HepG2 (cell line): ENCODE data around the gene ATRN. TPM values are rescaled to one million over a fixed set of nuclear protein-coding genes. Genes with fewer than 3 reads are reported as not detected.

Experiments used
- ATAC-seq: fragments of 200-7000 bp; cut with Tn5 transposase; 3 replicates; pipeline ENCODE4 v1.9.1; 2020; ENCODE audit warnings: mild to moderate bottlenecking, moderate library complexity
- BruUV-seq: library from RNA; stranded (reverse); fragments of 400-500 nt; replicated peaks from 2 replicates; lab custom pipeline; 2021; lab: Mats Ljungman, UMichigan
- CTCF ChIA-PET: fragments of 300-600 bp; formaldehyde crosslinking; extraction: SDS; loops from one replicate; lab custom pipeline; 2021; ENCODE audit warnings: low total read pairs, inconsistent platforms, low intra/inter-chr PET ratio; lab: Yijun Ruan, JAX
- POLR2A ChIA-PET: fragments of 350-600 bp; sonication (Branson Sonifier 250); formaldehyde crosslinking; loops from one replicate; lab custom pipeline; 2020; ENCODE audit warnings: antibody characterized with exemption, inconsistent platforms; lab: Yijun Ruan, JAX
- DNase-seq: peaks from one replicate; pipeline ENCODE4 v3.0.0-alpha.2; 2015; ENCODE audit warnings: low spot score
- FAIRE-seq: peaks from 3 replicates; lab custom pipeline; 2011; peaks lifted over from hg19 to GRCh38; lab: Jason Lieb, UNC
- H2AFZ ChIP-seq: one replicate; pipeline ENCODE4 v1.6.1; 2011; ENCODE audit warnings: low read length, inconsistent platforms
- H3K27ac ChIP-seq: fragments of 300-600 bp; 3 replicates; pipeline ENCODE4 v1.8.0; 2011; ENCODE audit warnings: mixed run types, mild to moderate bottlenecking, mixed read lengths, low read length, inconsistent platforms; ENCODE audit not compliant: insufficient read depth; ENCODE audit errors: extremely low read length
- H3K27me3 ChIP-seq, 2 experiments: fragments of 200-600 bp in 1 of 2; 2 replicates in 1 of 2; 3 replicates in 1 of 2; pipeline versions ENCODE4 v1.6.0 to v1.8.0; 2011; ENCODE audit warnings: low read length in 2 of 2, mild to moderate bottlenecking in 2 of 2, moderate library complexity in 2 of 2, inconsistent platforms in 1 of 2; ENCODE audit not compliant: insufficient read depth in 2 of 2, control insufficient read depth in 1 of 2
- H3K36me3 ChIP-seq, 2 experiments: fragments of 200-600 bp in 1 of 2; replicated peaks in 1 of 2; 2 replicates in 1 of 2; 3 replicates in 1 of 2; pipeline versions ENCODE4 v1.5.1 to v1.8.0; 2011; ENCODE audit warnings: low read length in 2 of 2, inconsistent platforms in 1 of 2; ENCODE audit not compliant: insufficient read depth in 2 of 2, control insufficient read depth in 1 of 2
- H3K4me1 ChIP-seq: 2 replicates; pipeline ENCODE4 v1.5.1; 2012; ENCODE audit warnings: low read length, inconsistent platforms; ENCODE audit not compliant: insufficient read depth
- H3K4me2 ChIP-seq: 2 replicates; pipeline ENCODE4 v1.6.0; 2011; ENCODE audit warnings: low read depth, low read length, inconsistent platforms
- H3K4me3 ChIP-seq, 3 experiments: fragments of 200-600 bp in 1 of 3; sonication (generic), shearing (Covaris generic) in 1 of 3; replicated peaks in 1 of 3; 2 replicates each; pipeline ENCODE4 v1.5.1; 2011 to 2016; ENCODE audit warnings: low read length in 3 of 3, inconsistent platforms in 2 of 3, low read depth in 2 of 3, mild to moderate bottlenecking in 2 of 3, control low read depth in 1 of 3, mixed read lengths in 1 of 3; ENCODE audit not compliant: insufficient read depth in 1 of 3
- H3K79me2 ChIP-seq: one replicate; pipeline ENCODE4 v1.6.1; 2011; ENCODE audit warnings: low read length, inconsistent platforms; ENCODE audit not compliant: insufficient read depth
- H3K9ac ChIP-seq: 2 replicates; pipeline ENCODE4 v1.6.0; 2011; ENCODE audit warnings: mild to moderate bottlenecking, low read depth, low read length, inconsistent platforms; ENCODE audit not compliant: insufficient read depth
- H3K9me3 ChIP-seq: 2 replicates; pipeline ENCODE4 v1.5.1; 2012; ENCODE audit warnings: mild to moderate bottlenecking, low read length
- H4K20me1 ChIP-seq: 2 replicates; pipeline ENCODE4 v1.6.0; 2011; ENCODE audit warnings: inconsistent platforms, mild to moderate bottlenecking, low read length, moderate library complexity; ENCODE audit not compliant: insufficient read depth
- EEA1 ChIP-seq: sonication (generic); formaldehyde crosslinking; IDR thresholded peaks from 2 replicates; pipeline ENCODE4 v1.5.1; 2020; ENCODE audit warnings: mild to moderate bottlenecking, missing genetic modification reagents, borderline replicate concordance
- FOSL1 ChIP-seq: sonication (generic); formaldehyde crosslinking; IDR thresholded peaks from 2 replicates; pipeline ENCODE4 v1.9.0; 2021; ENCODE audit warnings: missing genetic modification reagents, borderline replicate concordance
- FOSL2 ChIP-seq: sonication (generic); formaldehyde crosslinking; IDR thresholded peaks from 2 replicates; pipeline ENCODE4 v1.4.0; 2020; ENCODE audit warnings: missing genetic modification reagents
- GLI4 ChIP-seq: sonication (generic); formaldehyde crosslinking; IDR thresholded peaks from 2 replicates; pipeline ENCODE4 v1.5.1; 2020; ENCODE audit warnings: missing genetic modification reagents, mild to moderate bottlenecking, moderate library complexity, borderline replicate concordance
- RXRB ChIP-seq: IDR thresholded peaks from 2 replicates; pipeline ENCODE4 v1.6.1; 2016; ENCODE audit warnings: borderline replicate concordance, missing genetic modification reagents, missing compliant biosample characterization
- SMARCE1 ChIP-seq: fragments of 450-650 bp; IDR thresholded peaks from 2 replicates; pipeline ENCODE4 v1.6.1; 2017; ENCODE audit warnings: borderline replicate concordance
- ZBTB7A ChIP-seq: sonication (generic); formaldehyde crosslinking; IDR thresholded peaks from 2 replicates; pipeline ENCODE4 v1.8.0; 2022; ENCODE audit warnings: mild to moderate bottlenecking, missing genetic modification reagents
- ZFYVE20 ChIP-seq: sonication (generic); formaldehyde crosslinking; IDR thresholded peaks from 2 replicates; pipeline ENCODE4 v1.8.0; 2023; ENCODE audit warnings: low read depth, mild to moderate bottlenecking, moderate library complexity, missing genetic modification reagents, borderline replicate concordance
- ZNF674 ChIP-seq: sonication (generic); formaldehyde crosslinking; IDR thresholded peaks from 2 replicates; pipeline ENCODE4 v1.5.0; 2020; ENCODE audit warnings: low read depth, mild to moderate bottlenecking, missing genetic modification reagents
- WGBS: methylation state at CpG from one replicate; pipeline ENCODE4 v1.1.6; 2017; ENCODE audit warnings: low lambda C conversion rate; 5-methylcytosine and 5-hydroxymethylcytosine counted together
- in situ Hi-C: cut with HindIII; loops from 2 replicates; pipeline ENCODE4 v1.10.0; 2017; ENCODE audit warnings: low pct_unique_long_range_greater_than_20kb; ENCODE audit not compliant: extremely low pct_ligation_motif_present
- intact Hi-C: fragments of 100-400 bp; cut with micrococcal nuclease; formaldehyde crosslinking; loops from one replicate; pipeline ENCODE4 v1.10.0; 2022; ENCODE audit not compliant: unreplicated experiment
- polyA plus RNA-seq, 8 experiments: library from polyadenylated mRNA; depleted of rRNA in 3 of 8; stranded (reverse) in 7 of 8; unstranded in 1 of 8; fragments of >200 nt; fragmentation: Illumina TruSeq in 4 of 8; extraction: Trizol in 4 of 8; gene quantifications; 2 replicates each; pipeline versions ENCODE4 v1.2.1 to v1.2.3, GENCODE V29; 2011 to 2016; ENCODE audit warnings: low read depth in 4 of 8, missing spikeins in 1 of 8, mixed read lengths in 1 of 8; ENCODE audit not compliant: insufficient read depth in 1 of 8
- total RNA-seq, 5 experiments: library from RNA; depleted of rRNA; stranded (reverse); fragments of >200 nt; fragmentation: Illumina TruSeq; extraction: Trizol; gene quantifications; 2 replicates each; pipeline ENCODE4 v1.2.3, GENCODE V29; 2016; ENCODE audit warnings: low read depth in 1 of 5
- TF ChIP-seq, protein P1 (sequence below): sonication (generic); formaldehyde crosslinking; IDR thresholded peaks from 2 replicates; pipeline ENCODE4 v1.9.0; 2021; ENCODE audit warnings: mild to moderate bottlenecking, missing genetic modification reagents

Gene ATRN
- total and polyA plus RNA-seq, 2 of the 13 experiments (the other 11 are each of a cell fraction or from before 2014, with no cell fraction given): 44.2 to 81.1 TPM

DNA sequence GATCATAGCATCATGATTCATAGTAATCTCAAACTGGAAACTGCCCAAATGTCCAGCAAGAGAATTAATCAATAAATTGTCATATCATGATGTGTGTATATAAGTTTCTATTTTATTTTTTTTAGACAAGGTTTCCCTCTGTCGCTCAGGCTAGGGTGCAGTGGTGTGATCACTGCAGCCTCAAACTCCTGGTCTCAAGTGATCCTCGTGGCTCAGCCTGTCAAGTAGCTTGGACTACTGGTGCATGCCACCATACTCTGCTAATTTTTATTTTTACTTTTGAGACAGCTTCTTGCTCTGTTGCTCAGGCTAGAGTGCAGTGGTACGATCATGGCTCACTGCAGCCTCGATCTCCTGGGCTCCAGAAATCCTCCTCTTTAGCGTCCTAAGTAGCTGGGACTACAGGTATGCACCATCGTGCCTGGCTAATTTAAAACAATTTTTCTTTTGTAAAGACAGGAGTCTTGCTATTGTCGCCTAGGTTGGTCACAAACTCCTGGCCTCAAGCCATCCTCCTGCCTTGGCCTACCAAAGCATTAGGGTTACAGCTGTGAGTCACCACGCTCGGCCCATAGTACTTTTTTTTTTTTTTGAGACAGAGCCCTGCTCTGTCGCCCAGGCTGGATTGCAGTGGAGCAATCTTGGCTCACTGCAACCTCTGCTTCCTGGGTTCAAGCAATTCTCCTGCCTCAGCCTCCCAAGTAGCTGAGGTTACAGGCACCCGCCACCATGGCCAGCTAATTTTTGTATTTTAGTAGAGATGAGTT, 8.7 kb upstream of the ATRN start (continued):
- no peak for TF ChIP-seq SMARCE1
- no peak for TF ChIP-seq ZFYVE20 (CRISPR knock-in tag)
- peak; percentile 84 for TF ChIP-seq FOSL2 (CRISPR knock-in tag)
- no peak for TF ChIP-seq RXRB
- TF ChIP-seq, protein P1, sequence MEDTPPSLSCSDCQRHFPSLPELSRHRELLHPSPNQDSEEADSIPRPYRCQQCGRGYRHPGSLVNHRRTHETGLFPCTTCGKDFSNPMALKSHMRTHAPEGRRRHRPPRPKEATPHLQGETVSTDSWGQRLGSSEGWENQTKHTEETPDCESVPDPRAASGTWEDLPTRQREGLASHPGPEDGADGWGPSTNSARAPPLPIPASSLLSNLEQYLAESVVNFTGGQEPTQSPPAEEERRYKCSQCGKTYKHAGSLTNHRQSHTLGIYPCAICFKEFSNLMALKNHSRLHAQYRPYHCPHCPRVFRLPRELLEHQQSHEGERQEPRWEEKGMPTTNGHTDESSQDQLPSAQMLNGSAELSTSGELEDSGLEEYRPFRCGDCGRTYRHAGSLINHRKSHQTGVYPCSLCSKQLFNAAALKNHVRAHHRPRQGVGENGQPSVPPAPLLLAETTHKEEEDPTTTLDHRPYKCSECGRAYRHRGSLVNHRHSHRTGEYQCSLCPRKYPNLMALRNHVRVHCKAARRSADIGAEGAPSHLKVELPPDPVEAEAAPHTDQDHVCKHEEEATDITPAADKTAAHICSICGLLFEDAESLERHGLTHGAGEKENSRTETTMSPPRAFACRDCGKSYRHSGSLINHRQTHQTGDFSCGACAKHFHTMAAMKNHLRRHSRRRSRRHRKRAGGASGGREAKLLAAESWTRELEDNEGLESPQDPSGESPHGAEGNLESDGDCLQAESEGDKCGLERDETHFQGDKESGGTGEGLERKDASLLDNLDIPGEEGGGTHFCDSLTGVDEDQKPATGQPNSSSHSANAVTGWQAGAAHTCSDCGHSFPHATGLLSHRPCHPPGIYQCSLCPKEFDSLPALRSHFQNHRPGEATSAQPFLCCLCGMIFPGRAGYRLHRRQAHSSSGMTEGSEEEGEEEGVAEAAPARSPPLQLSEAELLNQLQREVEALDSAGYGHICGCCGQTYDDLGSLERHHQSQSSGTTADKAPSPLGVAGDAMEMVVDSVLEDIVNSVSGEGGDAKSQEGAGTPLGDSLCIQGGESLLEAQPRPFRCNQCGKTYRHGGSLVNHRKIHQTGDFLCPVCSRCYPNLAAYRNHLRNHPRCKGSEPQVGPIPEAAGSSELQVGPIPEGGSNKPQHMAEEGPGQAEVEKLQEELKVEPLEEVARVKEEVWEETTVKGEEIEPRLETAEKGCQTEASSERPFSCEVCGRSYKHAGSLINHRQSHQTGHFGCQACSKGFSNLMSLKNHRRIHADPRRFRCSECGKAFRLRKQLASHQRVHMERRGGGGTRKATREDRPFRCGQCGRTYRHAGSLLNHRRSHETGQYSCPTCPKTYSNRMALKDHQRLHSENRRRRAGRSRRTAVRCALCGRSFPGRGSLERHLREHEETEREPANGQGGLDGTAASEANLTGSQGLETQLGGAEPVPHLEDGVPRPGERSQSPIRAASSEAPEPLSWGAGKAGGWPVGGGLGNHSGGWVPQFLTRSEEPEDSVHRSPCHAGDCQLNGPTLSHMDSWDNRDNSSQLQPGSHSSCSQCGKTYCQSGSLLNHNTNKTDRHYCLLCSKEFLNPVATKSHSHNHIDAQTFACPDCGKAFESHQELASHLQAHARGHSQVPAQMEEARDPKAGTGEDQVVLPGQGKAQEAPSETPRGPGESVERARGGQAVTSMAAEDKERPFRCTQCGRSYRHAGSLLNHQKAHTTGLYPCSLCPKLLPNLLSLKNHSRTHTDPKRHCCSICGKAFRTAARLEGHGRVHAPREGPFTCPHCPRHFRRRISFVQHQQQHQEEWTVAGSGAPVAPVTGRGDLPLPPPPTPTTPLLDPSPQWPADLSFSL (CRISPR knock-in tag): no peak

DNA sequence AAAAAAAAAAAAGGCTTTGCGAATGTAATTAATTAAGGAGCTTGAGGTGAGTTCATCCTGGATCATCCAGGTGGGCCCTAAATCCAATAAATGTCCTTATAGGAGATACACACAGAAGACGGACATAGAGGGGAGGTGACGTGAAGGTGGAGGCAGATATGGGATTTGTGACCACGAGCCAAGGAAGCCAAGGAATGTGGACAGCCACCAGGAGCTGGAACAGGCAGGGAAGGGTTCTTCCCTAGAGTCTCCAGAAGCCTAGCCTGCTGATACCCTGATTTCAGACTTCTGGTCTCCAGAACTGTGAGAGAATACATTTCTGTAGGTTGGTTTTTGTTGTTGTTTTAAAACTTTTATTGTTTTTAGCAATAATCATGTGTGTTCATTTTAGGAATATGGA, 6.7 kb upstream of the ATRN start:
- Histone ChIP-seq H3K9me3 (no peaks in the 10 kb centered on the region), H3K9ac (no peak overlapping the region), H3K79me2 (no peaks in the 10 kb centered on the region), H3K27ac (no peak overlapping the region), H3K4me3 (no peak overlapping the region), H3K27me3 (no peaks in the 10 kb centered on the region; a peak in 1 of 5 replicates), H4K20me1 (no peaks in the 10 kb centered on the region), H3K4me2 (no peak overlapping the region), H3K4me1 (peaks cover 38% of the 10 kb centered on the region), H2AFZ (no peak overlapping the region), H3K36me3 (no peaks in the 10 kb centered on the region)
- WGBS: 56% methylated on average over 4 of the region's 4 CpGs
- no TSS peak for BruUV-seq
- DNase-seq: no peak
- no peak for ATAC-seq
- TF ChIP-seq FOSL1 (CRISPR knock-in tag): no peak
- TF ChIP-seq ZNF674: no peak
- TF ChIP-seq ZBTB7A: no peak
- no peak for TF ChIP-seq EEA1
- no peak for TF ChIP-seq GLI4 (CRISPR knock-in tag)
- intact Hi-C loops (no loop called here), in situ Hi-C loops (no loop called here)
- ChIA-PET POLR2A (interaction anchor here (0.6 kb wide), 1 partner anchor 395 kb away, joined by 4 read pairs; no protein-coding TSS in a partner anchor), CTCF (no interaction called here)
- FAIRE-seq: no peak
